Ovary (tissue), 9 donors: ENCODE results near the gene GPC4. TPM values are rescaled to one million over a fixed set of nuclear protein-coding genes. Genes with fewer than 3 reads are reported as not detected.

Experiments used
- DNase-seq, 5 donors: peaks; one replicate each; pipeline ENCODE4 v3.0.0-alpha.2; 2019 to 2020
- H3K27ac ChIP-seq, 2 donors: fragments of 200-600 bp; one replicate each; pipeline versions ENCODE4 v1.5.1 to v1.8.0; 2019 to 2022
- H3K27me3 ChIP-seq: fragments of 200-600 bp; one replicate; pipeline ENCODE4 v1.8.0; 2022
- H3K36me3 ChIP-seq: fragments of 200-600 bp; sonication (generic); one replicate; pipeline ENCODE4 v1.5.1; 2019
- H3K4me1 ChIP-seq: one replicate; pipeline ENCODE4 v1.8.1; 2013; ENCODE audit warnings: mild to moderate bottlenecking, moderate library complexity; ENCODE audit not compliant: insufficient read depth
- H3K4me3 ChIP-seq: fragments of 200-600 bp; sonication (generic); one replicate; pipeline ENCODE4 v1.5.1; 2017
- H3K9me3 ChIP-seq, 2 donors: fragments of 200-600 bp in 1 of 2; sonication (generic) in 1 of 2; one replicate each; pipeline versions ENCODE4 v1.5.1 to v1.8.1; 2013 to 2019; ENCODE audit warnings: mild to moderate bottlenecking in 1 of 2, moderate library complexity in 1 of 2
- CTCF ChIP-seq, 3 donors: fragments of 450-650 bp in 2 of 3; fragments of 200-600 bp in 1 of 3; IDR thresholded peaks; one replicate each; pipeline versions ENCODE4 v1.5.1 to v1.8.0; 2016 to 2022; ENCODE audit warnings: antibody characterized with exemption in 3 of 3, mild to moderate bottlenecking in 1 of 3
- EP300 ChIP-seq: sonication (generic); formaldehyde crosslinking; IDR thresholded peaks from one replicate; pipeline ENCODE4 v1.6.1; 2017; ENCODE audit warnings: antibody characterized with exemption
- POLR2A ChIP-seq: fragments of 450-650 bp; IDR thresholded peaks from one replicate; pipeline ENCODE4 v1.6.1; 2017; ENCODE audit warnings: antibody characterized with exemption, mild to moderate bottlenecking, moderate library complexity
- WGBS, 3 donors: extraction: QIAGEN DNeasy Blood & Tissue Kit in 1 of 3; methylation state at CpG; one replicate each; pipeline versions ENCODE4 v1.1.5 to v1.1.7; 2013 to 2017; 5-methylcytosine and 5-hydroxymethylcytosine counted together
- intact Hi-C, 4 donors: fragments of 100-400 bp; cut with DNase I; formaldehyde crosslinking; loops; one replicate each; pipeline versions ENCODE4 v1.11.0 to v1.15.1; 2022 to 2023
- polyA plus RNA-seq, 2 donors: library from polyadenylated mRNA; stranded (reverse); fragments of 200-250 nt in 1 of 2; fragments of 350-450 nt in 1 of 2; fragmentation: Illumina TruSeq in 1 of 2; extraction: RNeasy Lipid Tissue Mini Kit (QIAGEN cat#74804) in 1 of 2; gene quantifications; one replicate each; pipeline ENCODE4 v1.2.3, GENCODE V29; 2013 to 2014
- total RNA-seq, 7 donors: library from RNA; depleted of rRNA in 2 of 7; stranded (reverse); fragments of >200 nt in 2 of 7; fragmentation: NEBNext Ultra II Directional in 3 of 7; extraction: Animal tissue kit (Norgen Biotek cat#: 25700) in 3 of 7; gene quantifications; one replicate each; pipeline versions ENCODE4 v1.1.0 to v1.2.4, GENCODE V29; 2016 to 2023
- donor health status: DM: no; HTN: no; CAD: no; lungs with moderate emphysema.
- donor health status: DM: no; HTN: no; CAD: no.
- donor health status: Bipolar disorder and iron deficiency.
- donor health status: DM: yes; HTN: yes; CAD: no.
- donor health status: DM: no; HTN: no; CAD: no.
- donor health status: DM: yes; HTN: yes; CAD: no.

The GPC4 gene
- total and polyA plus RNA-seq, 9 donors = 9.0 to 21.7 (median 12.3) TPM

- Histone ChIP-seq H3K4me3 (no peak overlapping the region), H3K36me3 (no peaks in the 10 kb centered on the region), H3K4me1 (peaks cover 2% of the 10 kb centered on the region), H3K9me3 (no peaks in the 10 kb centered on the region), H3K27me3 (no peaks in the 10 kb centered on the region), H3K27ac (no peak overlapping the region)
- intact Hi-C loops = no loop called here
- DNase-seq = no peak
- WGBS, 3 donors = 26 to 33% (median 27%) methylated on average over 1 of the region's 1 CpG
- TF ChIP-seq POLR2A = no peak
- TF ChIP-seq CTCF (IDR thresholded peaks at IDR 0.05) = no peak
- no peak for TF ChIP-seq EP300
Observed at GRCh38 chrX:133364865-133365264, 50.4 kb downstream of the GPC4 start.

- WGBS, 3 donors = 47 to 52% (median 51%) methylated on average over 1 of the region's 1 CpG
- DNase-seq = no peak
- Histone ChIP-seq H3K9me3 (no peaks in the 10 kb centered on the region), H3K27ac (no peak overlapping the region), H3K36me3 (no peaks in the 10 kb centered on the region), H3K4me1 (peaks cover 2% of the 10 kb centered on the region), H3K4me3 (no peak overlapping the region), H3K27me3 (no peaks in the 10 kb centered on the region)
- intact Hi-C loops = no loop called here
- TF ChIP-seq POLR2A = no peak
- no peak for TF ChIP-seq EP300
- TF ChIP-seq CTCF (IDR thresholded peaks at IDR 0.05) = no peak
Observed at GRCh38 chrX:133364196-133364595, 51.1 kb downstream of the GPC4 start.

GRCh38 chrX:133362538-133362937, 52.8 kb downstream of the GPC4 start:
- H3K4me1 ChIP-seq = peaks cover 2% of the 10 kb centered on the region
- no peak overlapping the region for H3K4me3 ChIP-seq
- no peaks in the 10 kb centered on the region for H3K27me3 ChIP-seq
- WGBS, 3 donors = 56 to 76% (median 73%) methylated on average over 2 of the region's 2 CpGs
- H3K27ac ChIP-seq = no peak overlapping the region
- TF ChIP-seq EP300 (no peak), CTCF (IDR thresholded peaks at IDR 0.05) (no peak), POLR2A (no peak)
- intact Hi-C loops = no loop called here
- H3K36me3 ChIP-seq = no peaks in the 10 kb centered on the region
- H3K9me3 ChIP-seq = no peaks in the 10 kb centered on the region
- no peak for DNase-seq

GRCh38 chrX:133359466-133359865, 55.8 kb downstream of the GPC4 start:
- intact Hi-C loops = no loop called here
- no peaks in the 10 kb centered on the region for H3K36me3 ChIP-seq
- no peak for DNase-seq
- H3K9me3 ChIP-seq = no peaks in the 10 kb centered on the region
- peaks cover 2% of the 10 kb centered on the region for H3K4me1 ChIP-seq
- 71 to 82% (median 74%) methylated on average over 2 of the region's 2 CpGs for WGBS, 3 donors
- no peak overlapping the region for H3K27ac ChIP-seq
- H3K27me3 ChIP-seq = no peaks in the 10 kb centered on the region
- TF ChIP-seq CTCF (IDR thresholded peaks at IDR 0.05) = no peak
- TF ChIP-seq EP300 = no peak
- TF ChIP-seq POLR2A = no peak
- H3K4me3 ChIP-seq = no peak overlapping the region

- H3K27me3 ChIP-seq = no peaks in the 10 kb centered on the region
- no peak for DNase-seq
- no peaks in the 10 kb centered on the region for H3K36me3 ChIP-seq
- no peaks in the 10 kb centered on the region for H3K9me3 ChIP-seq
- TF ChIP-seq EP300 (no peak), POLR2A (no peak), CTCF (IDR thresholded peaks at IDR 0.05) (no peak)
- H3K4me3 ChIP-seq = no peak overlapping the region
- intact Hi-C loops = no loop called here
- WGBS, 3 donors = 66 to 86% (median 77%) methylated on average over 2 of the region's 2 CpGs
- peaks cover 4% of the 10 kb centered on the region for H3K4me1 ChIP-seq
- H3K27ac ChIP-seq = no peak overlapping the region
Observed at GRCh38 chrX:133353233-133353632, 62.1 kb downstream of the GPC4 start.
